ENCODE measurements around the gene GREM1. TPM values are rescaled to one million over a fixed set of nuclear protein-coding genes. Genes with fewer than 3 reads are reported as not detected.

The GREM1 gene
- total and polyA plus RNA-seq, 2 experiments from 2014 or later, result 0.09 TPM; not detected in 1

GRCh38 chr15:32690941-32691688, 26.7 kb upstream of the GREM1 start:
- no peaks in the 10 kb centered on the region for H3K36me3 ChIP-seq
- no peak overlapping the region for H3K27ac ChIP-seq
- no peaks in the 10 kb centered on the region for H3K27me3 ChIP-seq
- TF ChIP-seq, protein P1, sequence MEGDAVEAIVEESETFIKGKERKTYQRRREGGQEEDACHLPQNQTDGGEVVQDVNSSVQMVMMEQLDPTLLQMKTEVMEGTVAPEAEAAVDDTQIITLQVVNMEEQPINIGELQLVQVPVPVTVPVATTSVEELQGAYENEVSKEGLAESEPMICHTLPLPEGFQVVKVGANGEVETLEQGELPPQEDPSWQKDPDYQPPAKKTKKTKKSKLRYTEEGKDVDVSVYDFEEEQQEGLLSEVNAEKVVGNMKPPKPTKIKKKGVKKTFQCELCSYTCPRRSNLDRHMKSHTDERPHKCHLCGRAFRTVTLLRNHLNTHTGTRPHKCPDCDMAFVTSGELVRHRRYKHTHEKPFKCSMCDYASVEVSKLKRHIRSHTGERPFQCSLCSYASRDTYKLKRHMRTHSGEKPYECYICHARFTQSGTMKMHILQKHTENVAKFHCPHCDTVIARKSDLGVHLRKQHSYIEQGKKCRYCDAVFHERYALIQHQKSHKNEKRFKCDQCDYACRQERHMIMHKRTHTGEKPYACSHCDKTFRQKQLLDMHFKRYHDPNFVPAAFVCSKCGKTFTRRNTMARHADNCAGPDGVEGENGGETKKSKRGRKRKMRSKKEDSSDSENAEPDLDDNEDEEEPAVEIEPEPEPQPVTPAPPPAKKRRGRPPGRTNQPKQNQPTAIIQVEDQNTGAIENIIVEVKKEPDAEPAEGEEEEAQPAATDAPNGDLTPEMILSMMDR (IDR thresholded peaks at IDR 0.05; ENCODE audit: low read depth, low read length), result no peak
- no peaks in the 10 kb centered on the region for H3K4me1 ChIP-seq (ENCODE audit: low read depth)
- DNase-seq (ENCODE audit: low read depth in 1 of 2, low spot score in 1 of 2), result no peak
- no peak overlapping the region for H3K4me3 ChIP-seq
- H3K9me3 ChIP-seq (ENCODE audit: low read depth), result no peaks in the 10 kb centered on the region

DNA sequence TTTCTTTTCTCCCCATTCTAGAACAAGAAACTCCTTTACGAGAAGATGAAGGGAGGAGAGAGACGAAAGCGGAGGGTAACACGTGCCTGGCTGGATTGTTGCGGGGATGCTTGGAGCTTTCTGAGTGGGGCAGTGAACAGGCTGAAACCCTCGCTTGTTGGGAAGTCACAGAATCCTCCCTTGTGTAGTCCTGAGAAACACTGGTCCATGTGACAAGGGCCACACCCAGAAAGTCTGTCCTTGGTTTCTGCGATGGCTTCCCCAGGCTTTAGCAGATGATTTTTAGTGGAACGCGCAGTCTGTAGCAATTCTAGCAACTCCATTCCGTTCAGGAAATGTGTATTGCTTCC, 26.1 kb upstream of the GREM1 start:
- no peak overlapping the region for H3K4me3 ChIP-seq
- H3K36me3 ChIP-seq, result no peaks in the 10 kb centered on the region
- no peak overlapping the region for H3K27ac ChIP-seq
- TF ChIP-seq, protein P1 (IDR thresholded peaks at IDR 0.05; ENCODE audit: low read depth, low read length), result no peak
- H3K27me3 ChIP-seq, result no peaks in the 10 kb centered on the region
- DNase-seq (ENCODE audit: low read depth in 1 of 2, low spot score in 1 of 2), result no peak
- H3K4me1 ChIP-seq (ENCODE audit: low read depth), result no peaks in the 10 kb centered on the region
- H3K9me3 ChIP-seq (ENCODE audit: low read depth), result no peaks in the 10 kb centered on the region

GRCh38 chr15:32692286-32692685, 25.5 kb upstream of the GREM1 start:
- Histone ChIP-seq H3K27ac (no peak overlapping the region), H3K27me3 (no peaks in the 10 kb centered on the region), H3K36me3 (no peaks in the 10 kb centered on the region), H3K4me3 (no peak overlapping the region), H3K4me1 (ENCODE audit: low read depth) (no peaks in the 10 kb centered on the region), H3K9me3 (ENCODE audit: low read depth) (no peaks in the 10 kb centered on the region)
- DNase-seq (ENCODE audit: low read depth in 1 of 2, low spot score in 1 of 2), result no peak
- TF ChIP-seq, protein P1 (IDR thresholded peaks at IDR 0.05; ENCODE audit: low read depth, low read length), result no peak

GRCh38 chr15:32694222-32694983, 23.4 kb upstream of the GREM1 start:
- no peak overlapping the region for H3K4me3 ChIP-seq
- H3K27me3 ChIP-seq, result no peaks in the 10 kb centered on the region
- H3K27ac ChIP-seq, result no peak overlapping the region
- no peaks in the 10 kb centered on the region for H3K4me1 ChIP-seq (ENCODE audit: low read depth)
- no peaks in the 10 kb centered on the region for H3K36me3 ChIP-seq
- H3K9me3 ChIP-seq (ENCODE audit: low read depth), result no peaks in the 10 kb centered on the region
- TF ChIP-seq, protein P1 (IDR thresholded peaks at IDR 0.05; ENCODE audit: low read depth, low read length), result no peak
- no peak for DNase-seq (ENCODE audit: low read depth in 1 of 2, low spot score in 1 of 2)

DNA sequence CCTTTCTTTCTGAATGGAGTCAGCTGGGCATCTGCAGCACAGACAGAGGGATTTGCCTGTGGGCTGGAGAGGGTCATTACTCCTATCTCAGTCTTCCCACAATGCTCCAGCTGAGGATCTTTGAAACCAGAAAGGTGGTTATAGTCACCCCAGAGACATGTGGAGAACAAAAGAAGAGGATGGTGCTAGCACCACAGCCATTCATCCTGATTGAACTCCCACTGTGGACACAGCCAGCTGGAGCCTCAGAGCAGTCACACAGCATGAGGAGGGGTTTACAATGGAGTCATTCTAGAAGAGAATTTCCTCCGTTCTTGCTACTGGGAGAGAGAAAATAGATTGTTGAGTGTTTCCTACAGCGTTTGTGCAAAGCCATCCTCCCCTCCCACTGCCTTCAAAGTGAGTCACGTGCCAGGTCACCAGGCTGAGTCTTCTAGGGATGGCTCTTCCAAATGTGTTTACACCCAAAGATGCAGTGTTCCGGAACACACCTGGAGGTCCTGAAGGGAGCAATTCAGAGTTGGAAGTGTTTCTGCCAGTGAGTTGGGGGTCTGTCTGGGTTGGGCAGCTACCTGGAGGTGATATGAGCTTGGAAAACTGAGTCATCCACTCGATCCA, 18.9 kb upstream of the GREM1 start:
- Histone ChIP-seq H3K36me3 (no peaks in the 10 kb centered on the region), H3K27ac (no peak overlapping the region), H3K4me1 (ENCODE audit: low read depth) (no peaks in the 10 kb centered on the region), H3K9me3 (ENCODE audit: low read depth) (no peaks in the 10 kb centered on the region), H3K27me3 (no peaks in the 10 kb centered on the region), H3K4me3 (no peak overlapping the region)
- TF ChIP-seq, protein P1 (IDR thresholded peaks at IDR 0.05; ENCODE audit: low read depth, low read length), result no peak
- no peak for DNase-seq (ENCODE audit: low read depth in 1 of 2, low spot score in 1 of 2)
